WTC11 (cell line): ENCODE measurements around the gene ALG2. TPM values are rescaled to one million over a fixed set of nuclear protein-coding genes. Genes with fewer than 3 reads are reported as not detected.

ENCODE experiments used
- ATAC-seq: fragments of 200-7000 bp; cut with Tn5 transposase; 2 replicates; pipeline ENCODE4 v1.10.0; 2021; ENCODE audit warnings: mild to moderate bottlenecking, moderate library complexity
- CTCF ChIA-PET: fragments of 300-600 bp; sonication (Branson Sonifier 250); formaldehyde crosslinking; loops from one replicate; lab custom pipeline; 2021; ENCODE audit warnings: antibody characterized with exemption; lab: Charles Lee
- POLR2A ChIA-PET: fragments of 350-600 bp; sonication (Branson Sonifier 250); formaldehyde crosslinking; loops from one replicate; lab custom pipeline; 2021; ENCODE audit warnings: antibody characterized with exemption; lab: Charles Lee
- DNase-seq: peaks from one replicate; pipeline ENCODE4 v3.0.0; 2021; ENCODE audit warnings: low spot score
- H3K27ac Mint-ChIP-seq: 2 replicates; pipeline ENCODE4 v1.8.0; 2021; ENCODE audit warnings: mixed read lengths
- H3K27me3 Mint-ChIP-seq: 2 replicates; pipeline ENCODE4 v1.8.0; 2021; ENCODE audit warnings: low read depth, mild to moderate bottlenecking, moderate library complexity, mixed read lengths
- H3K36me3 Mint-ChIP-seq: 2 replicates; pipeline ENCODE4 v1.8.0; 2021; ENCODE audit warnings: mixed read lengths
- H3K4me1 Mint-ChIP-seq: 2 replicates; pipeline ENCODE4 v1.8.0; 2022; ENCODE audit warnings: mixed read lengths
- H3K4me3 Mint-ChIP-seq: 2 replicates; pipeline ENCODE4 v1.8.0; 2021; ENCODE audit warnings: mild to moderate bottlenecking, moderate library complexity, mixed read lengths
- H3K9me3 Mint-ChIP-seq: 2 replicates; pipeline ENCODE4 v1.8.0; 2021; ENCODE audit warnings: mixed read lengths
- CREM ChIP-seq: sonication (generic); formaldehyde crosslinking; IDR thresholded peaks from 2 replicates; pipeline ENCODE4 v1.8.1; 2022; ENCODE audit warnings: mild to moderate bottlenecking, missing genetic modification reagents, moderate library complexity
- HMGA2 ChIP-seq: fragments of 250-450 bp; sonication (Bioruptor Pico); IDR thresholded peaks from 2 replicates; pipeline ENCODE4 v1.4.0; 2021; ENCODE audit warnings: mild to moderate bottlenecking, moderate library complexity
- MYBL2 ChIP-seq: sonication (generic); formaldehyde crosslinking; IDR thresholded peaks from 2 replicates; pipeline ENCODE4 v1.8.1; 2023; ENCODE audit warnings: mild to moderate bottlenecking, moderate library complexity, missing genetic modification reagents
- NR3C1 ChIP-seq: sonication (generic); formaldehyde crosslinking; conservative IDR thresholded peaks from 2 replicates; pipeline ENCODE4 v1.8.1; 2023; ENCODE audit warnings: low read depth, mild to moderate bottlenecking, missing genetic modification reagents
- TCF7 ChIP-seq: sonication (generic); formaldehyde crosslinking; IDR thresholded peaks from 2 replicates; pipeline ENCODE4 v1.8.0; 2022; ENCODE audit warnings: mild to moderate bottlenecking, low read depth, missing genetic modification reagents, moderate library complexity
- TEAD1 ChIP-seq: sonication (generic); formaldehyde crosslinking; IDR thresholded peaks from 2 replicates; pipeline ENCODE4 v1.8.0; 2022; ENCODE audit warnings: mild to moderate bottlenecking, missing genetic modification reagents
- ZNF263 ChIP-seq: sonication (generic); formaldehyde crosslinking; IDR thresholded peaks from 2 replicates; pipeline ENCODE4 v1.8.1; 2022; ENCODE audit warnings: low read depth, mild to moderate bottlenecking, moderate library complexity, missing genetic modification reagents
- ZNF317 ChIP-seq: sonication (generic); formaldehyde crosslinking; IDR thresholded peaks from 2 replicates; pipeline ENCODE4 v1.8.1; 2023; ENCODE audit warnings: low read depth, mild to moderate bottlenecking, moderate library complexity, missing genetic modification reagents, borderline replicate concordance
- total RNA-seq: library from RNA; stranded (reverse); gene quantifications from 3 replicates; pipeline ENCODE4 v1.2.3, GENCODE V29; 2021
- TF ChIP-seq, protein P1 (sequence below): sonication (generic); formaldehyde crosslinking; IDR thresholded peaks from 2 replicates; pipeline ENCODE4 v1.8.1; 2022; ENCODE audit warnings: low read depth, missing genetic modification reagents, borderline replicate concordance
- TF ChIP-seq, protein P2 (sequence below): sonication (generic); formaldehyde crosslinking; IDR thresholded peaks from 2 replicates; pipeline ENCODE4 v1.8.1; 2022; ENCODE audit warnings: low read depth, mild to moderate bottlenecking, moderate library complexity, missing genetic modification reagents, borderline replicate concordance
- TF ChIP-seq, protein P3 (sequence below): fragments of 250-450 bp; sonication (Bioruptor Pico); IDR thresholded peaks from 2 replicates; pipeline ENCODE4 v1.9.0; 2021; ENCODE audit warnings: mild to moderate bottlenecking
- TF ChIP-seq, protein P4 (sequence below): sonication (generic); formaldehyde crosslinking; conservative IDR thresholded peaks from 2 replicates; pipeline ENCODE4 v1.8.1; 2023; ENCODE audit warnings: mild to moderate bottlenecking, low read depth, missing genetic modification reagents, moderate library complexity
- TF ChIP-seq, protein P5 (sequence below): sonication (generic); formaldehyde crosslinking; IDR thresholded peaks from 2 replicates; pipeline ENCODE4 v1.8.1; 2023; ENCODE audit warnings: mild to moderate bottlenecking, missing genetic modification reagents
- TF ChIP-seq, protein P6 (sequence below): sonication (generic); formaldehyde crosslinking; IDR thresholded peaks from 2 replicates; pipeline ENCODE4 v1.8.1; 2022; ENCODE audit warnings: mild to moderate bottlenecking, missing genetic modification reagents, moderate library complexity, borderline replicate concordance

ALG2 gene
- total RNA-seq, 1 experiment from 2014 or later = 25.2 TPM

DNA sequence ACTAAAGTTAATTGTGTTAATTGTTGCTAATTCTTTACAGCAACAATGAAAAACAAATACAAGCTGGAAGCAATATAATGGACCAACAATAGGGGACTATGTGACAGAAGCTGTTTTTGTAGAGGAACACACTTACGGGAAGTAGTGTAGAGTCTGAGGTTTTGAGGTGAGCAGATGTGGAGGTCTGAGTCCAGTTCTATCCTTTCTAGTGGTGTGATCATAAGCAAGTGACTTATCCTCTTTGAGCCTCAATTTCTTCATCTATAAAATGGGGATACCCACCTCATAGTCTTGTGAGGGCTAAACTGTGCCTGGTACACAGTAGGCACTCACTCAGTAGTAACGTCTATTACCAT lies 28.3 kb downstream of the ALG2 start (continued):
- no peak for TF ChIP-seq TCF7 (CRISPR knock-in tag)

DNA sequence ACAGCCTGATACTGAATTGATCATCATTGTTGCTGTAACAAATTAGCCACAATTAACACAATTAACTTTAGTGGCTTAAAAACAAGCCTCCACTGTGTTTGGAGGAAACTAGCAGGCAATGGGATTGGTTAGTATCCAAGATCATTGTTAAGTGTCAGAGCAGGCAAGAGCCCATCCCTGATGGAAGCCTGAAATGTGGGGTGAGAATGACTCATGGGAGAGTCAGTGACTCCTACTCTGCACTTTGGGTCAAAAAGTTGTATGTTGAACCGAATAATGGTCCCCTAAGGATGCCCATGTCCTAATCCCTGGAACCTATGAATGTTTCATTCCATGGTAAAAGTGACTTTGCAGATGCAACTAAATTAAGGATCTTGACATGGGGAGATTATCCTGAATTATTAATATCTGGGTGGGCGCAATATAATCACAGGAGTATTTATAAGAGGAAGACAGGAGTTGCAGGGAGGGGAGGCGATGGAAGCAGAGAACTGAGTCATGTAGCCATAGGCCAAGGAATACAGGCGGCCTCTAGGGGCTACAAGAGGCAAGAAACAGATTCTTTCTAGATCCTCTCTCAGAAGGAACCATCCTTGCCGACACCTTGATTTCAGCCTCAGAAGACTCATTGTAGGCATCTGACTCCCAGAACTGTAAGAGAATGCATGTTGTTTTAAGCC lies 28.8 kb downstream of the ALG2 start:
- peaks cover 2% of the 10 kb centered on the region; the same call in 1 of the 2 replicates for H3K27me3 Mint-ChIP-seq
- DNase-seq (no peak), ATAC-seq (peak; percentile 74)
- H3K4me1 Mint-ChIP-seq = peaks cover 7% of the 10 kb centered on the region; the same call in 1 of the 2 replicates
- no peak overlapping the region for H3K4me3 Mint-ChIP-seq
- CTCF ChIA-PET = interaction anchor here (2.3 kb wide), 1 partner anchor 8 kb away, joined by 7 read pairs; no protein-coding TSS in a partner anchor
- no peaks in the 10 kb centered on the region for H3K36me3 Mint-ChIP-seq
- no peak overlapping the region for H3K27ac Mint-ChIP-seq
- POLR2A ChIA-PET = no interaction called here
- H3K9me3 Mint-ChIP-seq = no peaks in the 10 kb centered on the region
- TF ChIP-seq, protein P1, sequence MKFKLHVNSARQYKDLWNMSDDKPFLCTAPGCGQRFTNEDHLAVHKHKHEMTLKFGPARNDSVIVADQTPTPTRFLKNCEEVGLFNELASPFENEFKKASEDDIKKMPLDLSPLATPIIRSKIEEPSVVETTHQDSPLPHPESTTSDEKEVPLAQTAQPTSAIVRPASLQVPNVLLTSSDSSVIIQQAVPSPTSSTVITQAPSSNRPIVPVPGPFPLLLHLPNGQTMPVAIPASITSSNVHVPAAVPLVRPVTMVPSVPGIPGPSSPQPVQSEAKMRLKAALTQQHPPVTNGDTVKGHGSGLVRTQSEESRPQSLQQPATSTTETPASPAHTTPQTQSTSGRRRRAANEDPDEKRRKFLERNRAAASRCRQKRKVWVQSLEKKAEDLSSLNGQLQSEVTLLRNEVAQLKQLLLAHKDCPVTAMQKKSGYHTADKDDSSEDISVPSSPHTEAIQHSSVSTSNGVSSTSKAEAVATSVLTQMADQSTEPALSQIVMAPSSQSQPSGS (CRISPR knock-in tag) = no peak
- TF ChIP-seq, protein P2, sequence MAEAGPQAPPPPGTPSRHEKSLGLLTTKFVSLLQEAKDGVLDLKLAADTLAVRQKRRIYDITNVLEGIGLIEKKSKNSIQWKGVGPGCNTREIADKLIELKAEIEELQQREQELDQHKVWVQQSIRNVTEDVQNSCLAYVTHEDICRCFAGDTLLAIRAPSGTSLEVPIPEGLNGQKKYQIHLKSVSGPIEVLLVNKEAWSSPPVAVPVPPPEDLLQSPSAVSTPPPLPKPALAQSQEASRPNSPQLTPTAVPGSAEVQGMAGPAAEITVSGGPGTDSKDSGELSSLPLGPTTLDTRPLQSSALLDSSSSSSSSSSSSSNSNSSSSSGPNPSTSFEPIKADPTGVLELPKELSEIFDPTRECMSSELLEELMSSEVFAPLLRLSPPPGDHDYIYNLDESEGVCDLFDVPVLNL (CRISPR knock-in tag) = no peak
- no peak for TF ChIP-seq ZNF317 (CRISPR knock-in tag)

DNA sequence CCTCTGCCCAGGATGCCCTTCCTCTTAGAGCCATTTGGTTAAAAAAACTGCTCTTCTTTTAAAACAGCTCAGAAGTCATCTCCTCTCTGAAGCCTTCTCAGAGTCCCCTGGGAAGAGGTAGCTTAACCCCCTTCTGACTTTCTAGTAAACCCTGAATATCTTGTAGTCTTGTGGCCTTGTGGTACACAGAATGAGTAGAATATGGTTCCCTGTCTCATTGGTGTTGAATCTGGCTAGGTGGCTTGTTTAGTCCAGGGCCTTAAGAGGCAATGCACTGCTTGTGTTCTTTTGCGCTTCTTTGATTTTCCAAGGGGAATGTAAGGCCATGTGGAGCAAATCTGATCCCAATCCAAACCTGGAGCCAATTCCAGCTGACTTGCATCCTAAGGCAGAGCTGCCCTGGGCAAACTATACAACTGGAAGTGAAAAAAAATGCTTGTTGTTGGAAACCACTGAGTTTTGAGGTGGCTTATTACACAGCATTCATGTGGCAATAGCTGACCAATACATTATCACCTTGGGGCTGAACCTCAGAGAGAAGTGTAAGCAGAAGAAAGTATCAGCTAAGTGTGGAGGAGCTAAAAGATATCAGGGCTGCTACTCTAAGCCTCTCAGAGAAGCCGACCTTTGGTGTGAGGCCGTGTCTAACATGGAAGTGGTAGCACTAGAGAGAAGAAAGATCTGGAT lies 31.0 kb downstream of the ALG2 start:
- POLR2A ChIA-PET = no interaction called here
- no peaks in the 10 kb centered on the region for H3K36me3 Mint-ChIP-seq
- DNase-seq (no peak), ATAC-seq (no peak)
- no peak overlapping the region for H3K4me3 Mint-ChIP-seq
- no peak for TF ChIP-seq CREM (CRISPR knock-in tag)
- TF ChIP-seq, all 79 proteins: peak for 0
- no peak overlapping the region for H3K27ac Mint-ChIP-seq
- H3K4me1 Mint-ChIP-seq = peaks cover 7% of the 10 kb centered on the region
- CTCF ChIA-PET = no interaction called here
- peaks cover 2% of the 10 kb centered on the region; the same call in 1 of the 2 replicates for H3K27me3 Mint-ChIP-seq
- no peaks in the 10 kb centered on the region for H3K9me3 Mint-ChIP-seq

DNA sequence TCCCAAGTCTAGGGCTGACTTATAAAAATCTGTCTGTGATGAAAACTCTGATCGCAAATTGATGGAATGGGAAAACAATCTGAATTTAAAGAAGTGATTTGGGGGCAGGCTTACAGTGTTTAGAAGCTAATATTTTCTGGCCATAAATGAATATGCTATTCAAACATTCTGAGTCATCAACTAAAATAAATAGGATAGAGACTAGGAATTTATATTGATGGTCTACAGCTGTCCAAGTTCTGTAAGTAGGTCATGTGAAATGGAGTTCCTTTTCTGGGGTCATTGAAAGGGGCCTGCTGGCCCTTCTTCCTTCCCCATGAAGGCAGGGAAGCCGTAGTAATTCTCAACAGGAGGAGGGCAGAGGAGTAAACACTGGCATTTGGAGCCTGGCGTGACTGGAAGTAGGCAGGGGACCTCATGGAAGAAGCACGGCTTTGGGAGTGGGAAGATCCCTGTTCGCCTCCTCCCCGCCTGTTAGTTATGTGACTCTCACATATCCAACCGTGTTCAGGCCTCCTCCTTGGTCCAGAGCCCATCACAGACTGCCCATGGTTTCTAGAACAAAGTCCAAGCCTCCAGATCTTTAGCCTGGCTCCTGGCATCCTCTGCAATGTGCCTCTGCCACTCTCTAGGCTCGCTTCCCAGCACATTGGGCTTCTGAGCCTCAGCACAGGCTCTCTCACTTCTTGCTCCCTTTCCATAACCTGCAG lies 31.7 kb downstream of the ALG2 start:
- Mint-ChIP-seq H3K4me1 (peaks cover 7% of the 10 kb centered on the region), H3K27me3 (peaks cover 2% of the 10 kb centered on the region; the same call in 1 of the 2 replicates), H3K9me3 (no peaks in the 10 kb centered on the region), H3K27ac (no peak overlapping the region), H3K36me3 (no peaks in the 10 kb centered on the region), H3K4me3 (no peak overlapping the region)
- POLR2A ChIA-PET = no interaction called here
- CTCF ChIA-PET = interaction anchor here (1.1 kb wide), 1 partner anchor 51 kb away, joined by 3 read pairs; no protein-coding TSS in a partner anchor
- DNase-seq = no peak
- no peak for ATAC-seq
- no peak for TF ChIP-seq TEAD1
- TF ChIP-seq, protein P3, sequence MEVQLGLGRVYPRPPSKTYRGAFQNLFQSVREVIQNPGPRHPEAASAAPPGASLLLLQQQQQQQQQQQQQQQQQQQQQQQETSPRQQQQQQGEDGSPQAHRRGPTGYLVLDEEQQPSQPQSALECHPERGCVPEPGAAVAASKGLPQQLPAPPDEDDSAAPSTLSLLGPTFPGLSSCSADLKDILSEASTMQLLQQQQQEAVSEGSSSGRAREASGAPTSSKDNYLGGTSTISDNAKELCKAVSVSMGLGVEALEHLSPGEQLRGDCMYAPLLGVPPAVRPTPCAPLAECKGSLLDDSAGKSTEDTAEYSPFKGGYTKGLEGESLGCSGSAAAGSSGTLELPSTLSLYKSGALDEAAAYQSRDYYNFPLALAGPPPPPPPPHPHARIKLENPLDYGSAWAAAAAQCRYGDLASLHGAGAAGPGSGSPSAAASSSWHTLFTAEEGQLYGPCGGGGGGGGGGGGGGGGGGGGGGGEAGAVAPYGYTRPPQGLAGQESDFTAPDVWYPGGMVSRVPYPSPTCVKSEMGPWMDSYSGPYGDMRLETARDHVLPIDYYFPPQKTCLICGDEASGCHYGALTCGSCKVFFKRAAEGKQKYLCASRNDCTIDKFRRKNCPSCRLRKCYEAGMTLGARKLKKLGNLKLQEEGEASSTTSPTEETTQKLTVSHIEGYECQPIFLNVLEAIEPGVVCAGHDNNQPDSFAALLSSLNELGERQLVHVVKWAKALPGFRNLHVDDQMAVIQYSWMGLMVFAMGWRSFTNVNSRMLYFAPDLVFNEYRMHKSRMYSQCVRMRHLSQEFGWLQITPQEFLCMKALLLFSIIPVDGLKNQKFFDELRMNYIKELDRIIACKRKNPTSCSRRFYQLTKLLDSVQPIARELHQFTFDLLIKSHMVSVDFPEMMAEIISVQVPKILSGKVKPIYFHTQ = no peak
- no peak for TF ChIP-seq MYBL2
- TF ChIP-seq HMGA2 = no peak
- TF ChIP-seq ZNF263 (CRISPR knock-in tag) = no peak
- TF ChIP-seq, protein P4, sequence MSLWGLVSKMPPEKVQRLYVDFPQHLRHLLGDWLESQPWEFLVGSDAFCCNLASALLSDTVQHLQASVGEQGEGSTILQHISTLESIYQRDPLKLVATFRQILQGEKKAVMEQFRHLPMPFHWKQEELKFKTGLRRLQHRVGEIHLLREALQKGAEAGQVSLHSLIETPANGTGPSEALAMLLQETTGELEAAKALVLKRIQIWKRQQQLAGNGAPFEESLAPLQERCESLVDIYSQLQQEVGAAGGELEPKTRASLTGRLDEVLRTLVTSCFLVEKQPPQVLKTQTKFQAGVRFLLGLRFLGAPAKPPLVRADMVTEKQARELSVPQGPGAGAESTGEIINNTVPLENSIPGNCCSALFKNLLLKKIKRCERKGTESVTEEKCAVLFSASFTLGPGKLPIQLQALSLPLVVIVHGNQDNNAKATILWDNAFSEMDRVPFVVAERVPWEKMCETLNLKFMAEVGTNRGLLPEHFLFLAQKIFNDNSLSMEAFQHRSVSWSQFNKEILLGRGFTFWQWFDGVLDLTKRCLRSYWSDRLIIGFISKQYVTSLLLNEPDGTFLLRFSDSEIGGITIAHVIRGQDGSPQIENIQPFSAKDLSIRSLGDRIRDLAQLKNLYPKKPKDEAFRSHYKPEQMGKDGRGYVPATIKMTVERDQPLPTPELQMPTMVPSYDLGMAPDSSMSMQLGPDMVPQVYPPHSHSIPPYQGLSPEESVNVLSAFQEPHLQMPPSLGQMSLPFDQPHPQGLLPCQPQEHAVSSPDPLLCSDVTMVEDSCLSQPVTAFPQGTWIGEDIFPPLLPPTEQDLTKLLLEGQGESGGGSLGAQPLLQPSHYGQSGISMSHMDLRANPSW = no peak
- TF ChIP-seq, protein P5, sequence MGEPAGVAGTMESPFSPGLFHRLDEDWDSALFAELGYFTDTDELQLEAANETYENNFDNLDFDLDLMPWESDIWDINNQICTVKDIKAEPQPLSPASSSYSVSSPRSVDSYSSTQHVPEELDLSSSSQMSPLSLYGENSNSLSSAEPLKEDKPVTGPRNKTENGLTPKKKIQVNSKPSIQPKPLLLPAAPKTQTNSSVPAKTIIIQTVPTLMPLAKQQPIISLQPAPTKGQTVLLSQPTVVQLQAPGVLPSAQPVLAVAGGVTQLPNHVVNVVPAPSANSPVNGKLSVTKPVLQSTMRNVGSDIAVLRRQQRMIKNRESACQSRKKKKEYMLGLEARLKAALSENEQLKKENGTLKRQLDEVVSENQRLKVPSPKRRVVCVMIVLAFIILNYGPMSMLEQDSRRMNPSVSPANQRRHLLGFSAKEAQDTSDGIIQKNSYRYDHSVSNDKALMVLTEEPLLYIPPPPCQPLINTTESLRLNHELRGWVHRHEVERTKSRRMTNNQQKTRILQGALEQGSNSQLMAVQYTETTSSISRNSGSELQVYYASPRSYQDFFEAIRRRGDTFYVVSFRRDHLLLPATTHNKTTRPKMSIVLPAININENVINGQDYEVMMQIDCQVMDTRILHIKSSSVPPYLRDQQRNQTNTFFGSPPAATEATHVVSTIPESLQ (CRISPR knock-in tag) = no peak
- TF ChIP-seq, protein P6, sequence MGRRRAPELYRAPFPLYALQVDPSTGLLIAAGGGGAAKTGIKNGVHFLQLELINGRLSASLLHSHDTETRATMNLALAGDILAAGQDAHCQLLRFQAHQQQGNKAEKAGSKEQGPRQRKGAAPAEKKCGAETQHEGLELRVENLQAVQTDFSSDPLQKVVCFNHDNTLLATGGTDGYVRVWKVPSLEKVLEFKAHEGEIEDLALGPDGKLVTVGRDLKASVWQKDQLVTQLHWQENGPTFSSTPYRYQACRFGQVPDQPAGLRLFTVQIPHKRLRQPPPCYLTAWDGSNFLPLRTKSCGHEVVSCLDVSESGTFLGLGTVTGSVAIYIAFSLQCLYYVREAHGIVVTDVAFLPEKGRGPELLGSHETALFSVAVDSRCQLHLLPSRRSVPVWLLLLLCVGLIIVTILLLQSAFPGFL (CRISPR knock-in tag) = no peak
- TF ChIP-seq ZNF317 (CRISPR knock-in tag) = no peak
- TF ChIP-seq NR3C1 (CRISPR knock-in tag) = no peak
